DOHH2 (cell line): ENCODE measurements around the gene FHOD1.

Source experiments
- EZH2phosphoT487 ChIP-seq: fragments of 200-600 bp; sonication (generic); IDR thresholded peaks from 2 replicates; pipeline ENCODE4 v1.6.1; 2017; ENCODE audit warnings: borderline replicate concordance, mild to moderate bottlenecking, antibody characterized with exemption, low read length, moderate library complexity, mixed read lengths
- TF ChIP-seq, protein P1 (sequence below): fragments of 200-600 bp; sonication (generic); IDR thresholded peaks from one replicate; pipeline ENCODE4 v1.5.1; 2014; ENCODE audit warnings: antibody characterized with exemption, mild to moderate bottlenecking, low read depth, low read length; ENCODE audit not compliant: poor library complexity, severe bottlenecking

DNA sequence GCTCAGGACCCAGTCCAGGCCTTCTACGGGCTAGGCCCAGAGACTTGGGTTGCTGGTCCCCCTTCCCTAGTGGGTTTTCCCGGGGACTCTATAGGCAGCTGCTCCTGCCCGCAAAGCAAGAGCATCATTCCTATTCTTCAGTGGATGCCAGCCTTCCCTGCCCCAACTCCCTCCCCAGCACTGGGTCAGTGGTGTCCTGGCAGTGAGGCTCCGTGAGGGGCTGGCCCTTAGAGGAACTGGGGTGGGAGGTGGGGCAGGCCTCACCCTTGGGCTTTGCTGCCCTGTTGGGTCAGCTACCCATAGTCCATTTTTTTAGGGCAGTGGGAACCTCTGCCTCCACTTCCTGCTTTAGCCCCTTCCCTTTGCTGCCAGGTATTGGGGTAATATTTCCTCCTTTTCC is 24.2 kb upstream of the FHOD1 start:
- TF ChIP-seq, protein P1, sequence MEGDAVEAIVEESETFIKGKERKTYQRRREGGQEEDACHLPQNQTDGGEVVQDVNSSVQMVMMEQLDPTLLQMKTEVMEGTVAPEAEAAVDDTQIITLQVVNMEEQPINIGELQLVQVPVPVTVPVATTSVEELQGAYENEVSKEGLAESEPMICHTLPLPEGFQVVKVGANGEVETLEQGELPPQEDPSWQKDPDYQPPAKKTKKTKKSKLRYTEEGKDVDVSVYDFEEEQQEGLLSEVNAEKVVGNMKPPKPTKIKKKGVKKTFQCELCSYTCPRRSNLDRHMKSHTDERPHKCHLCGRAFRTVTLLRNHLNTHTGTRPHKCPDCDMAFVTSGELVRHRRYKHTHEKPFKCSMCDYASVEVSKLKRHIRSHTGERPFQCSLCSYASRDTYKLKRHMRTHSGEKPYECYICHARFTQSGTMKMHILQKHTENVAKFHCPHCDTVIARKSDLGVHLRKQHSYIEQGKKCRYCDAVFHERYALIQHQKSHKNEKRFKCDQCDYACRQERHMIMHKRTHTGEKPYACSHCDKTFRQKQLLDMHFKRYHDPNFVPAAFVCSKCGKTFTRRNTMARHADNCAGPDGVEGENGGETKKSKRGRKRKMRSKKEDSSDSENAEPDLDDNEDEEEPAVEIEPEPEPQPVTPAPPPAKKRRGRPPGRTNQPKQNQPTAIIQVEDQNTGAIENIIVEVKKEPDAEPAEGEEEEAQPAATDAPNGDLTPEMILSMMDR, result no peak
- no peak for TF ChIP-seq EZH2phosphoT487
